IPS-NIHi11 (cell line): Measurements from ENCODE around the gene FCER1G.

ENCODE experiments used
- DNase-seq: peaks from one replicate; pipeline ENCODE4 v3.0.0; 2012; ENCODE audit warnings: mixed read lengths, low spot score

Gene FCER1G

DNA sequence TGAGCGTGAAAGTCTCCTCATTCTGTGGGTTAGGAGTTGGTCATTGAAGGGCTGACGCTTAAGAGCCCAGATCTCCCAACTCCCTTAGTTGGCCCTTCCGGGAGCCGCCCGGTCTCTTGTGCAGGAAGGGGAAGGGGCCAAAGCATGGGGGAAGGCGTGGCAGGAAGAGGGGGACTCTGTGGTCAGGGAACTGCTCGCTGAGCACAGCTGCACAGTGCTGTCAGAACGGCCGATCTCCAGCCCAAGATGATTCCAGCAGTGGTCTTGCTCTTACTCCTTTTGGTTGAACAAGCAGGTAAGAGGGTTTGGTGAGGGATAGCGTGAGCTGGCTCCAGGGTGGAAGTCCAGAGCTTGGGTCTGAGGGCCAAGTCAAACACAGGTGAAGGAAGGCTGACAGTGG, at the start of gene FCER1G:
TSS of gene FCER1G (plus strand) at position 220 of the 400 bp plus-strand sequence. CDS start at position 247, 27 bp downstream.
- no peak for DNase-seq

DNA sequence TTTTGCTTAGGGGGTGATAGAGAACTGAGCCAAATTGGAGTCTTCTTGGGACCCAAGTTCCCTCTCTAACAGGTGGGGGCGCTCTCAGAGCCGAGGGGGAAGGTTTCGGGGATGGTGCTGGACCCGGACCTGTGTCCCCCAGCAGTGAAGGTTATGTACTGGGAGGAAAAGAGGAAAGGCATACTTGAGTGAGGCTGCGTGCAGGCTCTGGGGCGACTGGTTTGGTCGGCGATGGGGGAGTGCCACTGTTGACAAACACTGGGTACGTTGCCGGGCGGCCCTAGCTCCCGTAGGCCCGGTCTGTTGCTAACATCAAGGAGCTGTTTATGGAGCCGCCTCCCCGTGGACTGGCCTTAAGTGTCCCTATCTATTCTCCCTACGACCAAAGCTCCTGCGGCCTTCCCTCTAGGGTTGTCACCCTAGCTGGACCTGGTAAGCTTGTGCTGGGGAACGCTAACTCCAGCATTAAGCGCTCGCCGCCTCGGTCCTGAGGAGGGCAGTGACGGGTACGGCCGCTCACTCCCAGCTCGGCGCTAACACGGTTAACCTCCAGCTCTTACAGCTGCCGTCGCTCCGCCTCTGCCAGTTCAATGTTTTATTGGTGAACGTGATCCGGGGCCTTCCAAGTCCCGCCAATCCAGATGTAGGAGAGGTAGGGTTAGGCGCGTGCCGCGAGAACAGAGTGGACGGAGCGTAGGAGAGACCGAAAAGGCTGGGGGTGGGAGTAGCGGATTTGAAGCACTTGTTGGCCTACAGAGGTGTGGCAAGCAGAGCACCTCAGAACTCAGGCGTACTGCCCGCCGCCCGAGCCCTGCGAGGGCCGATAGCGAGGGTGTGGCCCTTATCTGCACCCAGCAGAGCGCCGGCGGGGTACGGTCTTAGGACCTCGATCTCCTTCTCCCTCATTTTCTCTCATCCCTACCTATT, 49.1 kb upstream of the FCER1G start, which contains the start of gene PPOX:
TSS of gene PPOX (plus strand) at position 685 of the 927 bp plus-strand sequence. CDS start 422 bp downstream, outside the sequence.
- DNase-seq = peak; percentile 92

DNA sequence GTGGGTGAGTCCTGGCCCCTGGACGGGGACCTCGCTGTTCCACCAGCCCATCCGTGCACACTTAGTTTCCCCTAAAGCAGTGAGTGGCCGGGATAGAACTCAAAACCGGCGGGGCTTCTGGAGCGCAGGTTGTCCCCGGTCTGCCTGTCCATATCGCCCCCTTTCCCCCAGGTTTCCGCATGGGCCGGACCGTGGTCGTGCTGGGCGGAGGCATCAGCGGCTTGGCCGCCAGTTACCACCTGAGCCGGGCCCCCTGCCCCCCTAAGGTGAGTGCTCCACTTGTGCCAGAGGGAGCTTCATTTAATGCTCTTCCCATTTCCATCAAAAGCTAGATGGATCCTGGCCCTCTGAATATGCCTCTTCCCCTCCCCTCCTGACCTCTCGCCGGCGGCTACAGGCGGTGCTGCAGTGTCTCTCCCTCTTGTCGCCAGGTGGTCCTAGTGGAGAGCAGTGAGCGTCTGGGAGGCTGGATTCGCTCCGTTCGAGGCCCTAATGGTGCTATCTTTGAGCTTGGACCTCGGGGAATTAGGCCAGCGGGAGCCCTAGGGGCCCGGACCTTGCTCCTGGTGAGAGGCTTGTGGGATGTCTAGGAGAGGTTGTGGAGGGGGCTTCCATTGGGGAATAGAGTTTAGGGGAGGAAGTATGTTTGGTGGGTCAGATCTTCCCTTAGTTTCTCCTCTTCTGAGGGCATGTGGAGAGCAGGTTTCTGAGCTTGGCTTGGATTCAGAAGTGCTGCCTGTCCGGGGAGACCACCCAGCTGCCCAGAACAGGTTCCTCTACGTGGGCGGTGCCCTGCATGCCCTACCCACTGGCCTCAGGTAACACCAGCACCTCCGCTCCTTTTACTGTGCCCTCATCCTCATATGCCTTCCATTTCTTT, 48.2 kb upstream of the FCER1G start:
- peak; percentile 38 for DNase-seq

DNA sequence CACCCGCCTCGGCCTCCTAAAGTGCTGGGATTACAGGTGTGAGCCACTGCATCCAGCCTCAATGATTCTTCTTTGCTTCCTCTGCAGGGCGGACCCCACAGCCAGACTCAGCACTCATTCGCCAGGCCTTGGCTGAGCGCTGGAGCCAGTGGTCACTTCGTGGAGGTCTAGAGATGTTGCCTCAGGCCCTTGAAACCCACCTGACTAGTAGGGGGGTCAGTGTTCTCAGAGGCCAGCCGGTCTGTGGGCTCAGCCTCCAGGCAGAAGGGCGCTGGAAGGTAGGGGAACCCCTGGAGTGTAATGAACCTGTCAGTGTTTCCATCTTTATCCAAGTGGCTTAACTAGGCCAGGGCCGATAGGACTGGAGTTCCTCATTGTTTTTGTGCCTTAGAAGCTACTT, 46.2 kb upstream of the FCER1G start:
- no peak for DNase-seq

DNA sequence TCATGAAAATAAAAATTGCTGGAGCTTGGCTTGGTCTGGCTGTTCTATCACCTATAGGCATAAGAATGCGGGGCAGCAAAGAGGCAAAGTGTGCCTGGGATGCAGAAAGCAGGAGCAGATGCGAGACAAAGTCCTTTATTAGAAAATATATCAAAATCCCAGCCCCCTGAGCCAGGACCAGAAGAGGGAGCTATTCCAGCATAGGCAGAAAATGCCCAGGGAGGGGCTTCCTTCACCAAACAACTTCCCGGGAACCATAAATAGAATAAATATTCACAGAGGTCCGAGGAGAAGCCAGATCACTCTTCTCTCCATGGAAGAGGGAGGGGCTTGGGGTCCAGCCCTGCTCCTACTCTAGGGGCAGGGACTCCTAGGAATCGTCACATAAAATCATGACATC, 43.9 kb upstream of the FCER1G start:
- DNase-seq = no peak

DNA sequence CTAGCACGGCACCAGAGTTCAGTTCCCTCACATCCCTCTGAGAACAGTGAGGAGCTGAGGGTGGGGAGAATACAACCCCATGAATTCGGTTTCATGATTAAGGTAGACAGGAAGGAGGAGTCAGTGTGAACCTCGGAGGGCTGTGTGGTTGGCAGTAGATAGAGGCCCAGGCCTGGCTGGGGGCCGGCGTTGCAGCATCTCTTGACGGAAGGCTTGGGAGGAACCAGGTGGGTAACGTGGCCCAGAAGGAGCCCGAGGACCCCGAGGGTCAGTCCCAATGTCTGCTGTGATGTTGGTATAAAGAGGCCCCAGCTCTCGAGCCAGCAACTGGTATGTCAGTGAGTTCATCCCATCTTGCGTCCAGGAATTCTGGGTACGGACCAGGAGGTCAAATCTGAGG, 43.4 kb upstream of the FCER1G start:
- no peak for DNase-seq

DNA sequence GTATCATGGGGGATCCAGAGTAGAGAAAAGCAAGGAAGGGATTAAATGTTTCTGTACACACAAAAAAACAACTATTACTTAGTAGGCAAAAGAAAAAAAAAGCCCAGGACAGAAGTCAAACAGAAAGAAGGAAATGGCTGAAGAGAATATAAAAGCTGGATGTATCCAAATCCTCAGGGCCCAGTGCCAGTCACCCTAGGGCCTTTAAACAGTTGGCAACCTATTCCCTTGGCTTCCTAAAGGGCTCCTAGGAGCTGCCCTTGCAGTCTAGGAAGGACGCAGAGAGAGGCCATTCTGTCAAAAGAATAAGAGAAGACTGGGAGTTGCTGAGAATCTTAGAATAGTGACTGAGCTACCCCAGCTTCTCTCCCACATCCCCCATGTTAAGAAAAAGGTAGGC, 42.7 kb upstream of the FCER1G start:
- no peak for DNase-seq

DNA sequence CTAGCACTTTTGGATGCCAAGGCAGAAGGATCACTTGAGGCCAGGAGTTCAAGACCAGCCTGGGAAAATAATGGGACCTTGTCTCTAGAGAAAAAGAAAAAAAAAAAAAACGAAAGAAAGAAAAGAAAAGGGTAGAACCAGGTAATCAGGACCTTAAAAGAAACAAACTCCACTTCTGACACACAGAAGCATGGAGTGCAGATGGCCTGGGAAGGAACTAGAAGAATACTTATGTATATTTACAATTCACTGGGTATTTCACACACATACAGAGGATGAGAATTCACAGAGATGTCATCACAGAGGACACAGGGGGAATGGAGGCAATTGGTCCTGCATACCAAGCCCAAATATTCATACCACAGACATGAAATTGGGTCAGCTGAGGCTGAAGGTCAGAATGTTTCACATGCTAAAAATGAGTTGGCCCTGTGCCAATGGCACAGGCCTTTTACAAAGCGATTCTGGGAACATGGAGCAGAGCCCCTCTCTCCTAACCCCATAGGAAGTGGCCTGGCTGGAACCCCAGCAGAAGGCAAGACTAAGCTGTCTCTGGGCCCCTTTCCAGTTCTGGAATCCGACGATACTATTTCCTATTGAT, 42.2 kb upstream of the FCER1G start:
- no peak for DNase-seq

DNA sequence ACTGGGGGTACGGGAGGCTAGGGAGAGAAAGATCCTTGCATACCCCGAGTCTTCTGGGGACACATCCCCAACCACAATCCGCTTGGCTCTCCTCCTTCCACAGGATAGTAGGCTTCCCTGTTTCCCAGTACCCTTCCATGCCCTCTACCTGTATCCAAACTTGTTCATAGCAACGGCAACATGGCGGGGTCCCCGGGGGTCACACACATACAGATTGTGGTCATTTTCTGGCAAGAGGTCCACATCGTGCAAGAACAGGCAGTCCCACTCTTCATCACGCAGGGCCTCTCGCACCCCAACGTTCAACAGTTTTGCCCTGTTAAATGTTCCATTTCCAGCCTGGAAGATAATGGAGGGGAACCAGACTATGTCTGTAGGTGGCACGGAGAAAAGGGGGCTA, 41.4 kb upstream of the FCER1G start:
- no peak for DNase-seq

DNA sequence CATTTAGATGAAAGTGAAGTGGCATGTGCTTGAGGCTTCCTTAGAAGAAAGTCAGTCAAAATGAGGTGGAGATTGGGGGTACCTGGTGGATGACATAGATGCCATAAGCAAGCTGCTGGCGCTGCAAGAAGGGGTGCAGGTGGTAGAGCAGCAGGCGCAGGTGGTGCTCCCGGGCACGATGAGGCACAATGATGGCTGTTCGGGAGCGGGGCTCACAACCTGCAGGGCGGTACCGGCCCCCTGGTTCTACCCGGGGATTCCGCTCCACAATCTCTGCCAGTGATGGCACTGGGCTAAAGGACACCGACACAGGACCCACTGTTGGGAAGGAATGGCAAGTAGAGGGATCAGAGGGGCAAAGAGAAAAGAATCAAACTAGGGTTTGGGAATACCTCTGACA, 40.2 kb upstream of the FCER1G start:
- DNase-seq = no peak

DNA sequence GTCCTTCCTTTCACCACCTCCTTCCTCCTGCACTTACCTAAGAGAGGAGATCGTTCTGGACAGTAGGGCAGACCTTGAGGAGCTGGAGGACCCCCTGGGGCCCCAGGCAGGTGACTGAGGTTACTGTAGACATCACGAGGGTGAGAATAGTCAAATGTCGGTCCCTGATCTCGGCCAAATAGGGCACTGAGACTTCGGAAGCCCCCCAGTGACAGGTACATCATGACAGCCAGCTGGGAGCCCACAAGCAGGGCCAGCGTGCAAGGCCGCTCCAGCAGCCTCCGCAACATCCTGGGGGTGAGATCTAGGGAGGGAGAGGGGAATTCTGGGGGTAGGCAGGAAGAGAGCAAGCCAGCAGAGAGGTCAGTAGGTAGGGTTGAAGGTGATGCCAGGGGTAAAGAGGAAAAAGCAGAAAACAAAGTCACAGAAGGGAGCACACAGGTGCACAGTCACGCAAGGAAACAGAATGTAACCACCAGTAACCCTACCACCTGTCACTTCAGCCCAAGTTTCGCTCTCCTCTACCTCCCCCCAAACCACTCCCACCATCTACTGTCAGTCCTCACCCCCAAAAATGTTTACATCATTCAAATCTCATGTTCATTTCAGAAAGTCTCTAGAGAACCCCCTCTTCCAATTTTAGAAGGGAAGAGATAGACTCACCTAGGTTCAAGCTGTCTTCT, 39.2 kb upstream of the FCER1G start:
- DNase-seq = no peak

DNA sequence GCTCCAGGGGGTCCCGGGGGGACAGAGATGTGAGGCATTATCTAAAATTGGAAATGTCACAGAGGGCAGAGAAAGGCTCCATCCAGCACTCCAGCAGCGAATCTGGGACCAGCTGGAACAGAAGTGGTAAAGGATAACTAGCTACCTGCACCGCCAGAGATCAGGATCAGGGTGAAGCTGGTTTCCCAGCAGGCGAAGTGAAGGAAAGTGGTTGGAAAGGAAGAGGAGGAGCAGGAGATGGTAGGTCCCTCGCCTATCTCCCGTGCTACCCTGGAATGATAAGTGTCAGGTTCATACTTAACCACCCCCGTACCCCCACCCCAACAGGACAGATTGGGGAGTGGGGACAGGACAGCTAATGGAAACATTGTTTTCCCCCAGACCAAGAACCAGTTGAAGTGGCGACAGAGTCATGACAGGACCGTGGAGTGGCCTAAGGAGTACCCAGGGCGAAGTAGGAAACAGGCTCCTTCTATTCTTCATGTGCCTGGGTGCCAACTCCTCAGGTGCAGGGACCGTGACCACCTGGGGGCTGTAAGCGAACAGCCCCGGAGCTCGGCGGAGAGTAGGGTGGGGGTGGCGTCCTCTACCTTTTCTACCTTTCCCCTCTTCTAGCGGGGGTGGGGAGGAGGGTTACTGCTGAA, 38.5 kb upstream of the FCER1G start:
- DNase-seq = peak; percentile 14

DNA sequence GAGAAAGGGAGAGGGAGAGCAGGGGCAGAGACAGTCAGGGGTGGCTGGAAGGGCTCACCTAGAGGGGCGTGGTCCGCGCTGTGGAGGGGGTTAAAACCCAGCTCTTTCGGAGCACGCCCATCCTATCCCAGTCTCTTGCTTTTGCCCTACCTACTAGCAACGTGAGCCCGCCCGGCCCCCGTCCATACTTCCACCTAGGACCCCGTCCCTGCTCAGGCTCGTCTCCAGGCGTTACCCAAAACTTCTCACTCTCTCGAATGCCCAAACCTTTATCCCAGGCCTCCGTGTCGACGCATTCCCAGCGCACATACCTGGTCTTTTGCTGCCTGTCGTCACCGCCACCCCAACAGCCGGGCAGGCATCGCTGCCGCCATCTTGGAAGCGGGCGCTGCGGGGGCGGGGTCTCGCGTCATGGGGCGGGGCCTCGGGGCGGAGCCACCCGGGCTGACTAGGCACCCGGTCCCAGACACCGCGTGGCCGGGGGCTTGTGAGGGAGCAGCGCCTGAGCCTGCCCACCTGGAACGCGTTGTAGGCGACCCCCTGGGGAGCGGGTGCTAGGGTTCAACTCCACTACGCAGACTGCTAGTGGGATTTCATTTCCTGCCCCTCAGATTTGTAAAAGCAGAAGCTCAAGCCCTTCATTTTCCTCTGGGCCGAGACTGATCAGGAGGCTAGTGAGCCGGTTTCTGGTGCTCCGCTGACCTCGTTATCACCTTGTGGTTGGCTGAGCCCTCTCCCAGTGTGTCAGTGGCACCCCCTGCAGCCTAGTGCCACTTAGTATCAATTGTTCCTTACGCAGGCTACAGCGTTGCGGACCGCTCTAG, 37.8 kb upstream of the FCER1G start, which contains the start of gene B4GALT3:
TSS of gene B4GALT3 (minus strand) at position 396 of the 824 bp plus-strand sequence. CDS start 1,447 bp downstream, outside the sequence.
- DNase-seq = peak; percentile 99

DNA sequence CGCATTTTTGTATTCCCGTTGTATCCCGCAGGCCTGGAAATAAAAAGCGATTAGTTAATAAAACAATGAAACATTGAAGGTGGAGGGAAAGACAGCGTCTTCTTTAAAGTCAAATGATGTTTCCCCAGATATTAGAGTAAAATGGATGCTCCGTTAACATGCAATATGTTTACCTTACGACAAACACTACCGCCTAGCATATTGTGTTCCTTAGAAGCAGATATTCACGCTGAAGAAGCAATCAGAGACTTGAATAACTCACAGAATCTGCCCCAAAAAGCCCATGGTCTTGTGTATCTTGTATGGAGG, 37.2 kb upstream of the FCER1G start:
- no peak for DNase-seq

DNA sequence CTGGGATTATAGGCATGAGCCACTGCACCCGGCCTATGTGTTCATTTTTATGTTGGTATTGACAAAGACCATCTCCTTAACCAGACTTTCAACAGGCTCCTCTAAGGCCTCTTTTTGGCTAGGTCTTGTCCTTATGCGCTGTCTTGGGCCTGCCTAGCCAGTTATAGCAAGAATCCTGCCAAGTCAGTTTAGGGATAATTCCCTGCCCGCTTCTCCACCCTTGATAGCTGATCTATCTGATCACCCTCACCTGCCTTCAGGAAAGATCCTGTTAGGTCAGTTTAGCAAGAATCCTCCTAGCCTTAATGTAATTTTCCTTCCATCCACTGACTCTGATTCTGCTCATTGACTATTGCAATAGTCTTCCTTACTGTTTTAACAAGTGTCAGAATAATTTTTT, 35.4 kb upstream of the FCER1G start:
- DNase-seq = no peak

DNA sequence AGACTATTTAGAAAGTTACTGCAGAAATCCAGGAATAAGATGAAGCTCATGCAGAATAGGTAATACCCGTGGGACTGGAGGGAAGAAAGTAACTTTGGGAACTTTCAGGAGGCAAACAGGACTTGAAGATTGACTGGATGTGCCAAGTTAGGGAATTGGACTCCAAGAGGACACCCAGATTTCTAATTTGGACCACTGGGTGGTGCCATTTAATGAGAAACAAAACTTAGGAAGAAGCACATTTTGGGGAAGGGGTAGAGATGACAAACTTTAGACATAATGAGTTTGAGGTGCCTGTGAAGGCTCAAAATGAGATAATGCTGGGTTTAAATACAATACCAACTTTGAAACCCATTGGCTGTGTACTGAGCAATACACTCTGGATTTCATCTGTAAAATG, 34.5 kb upstream of the FCER1G start:
- DNase-seq = peak; percentile 26

DNA sequence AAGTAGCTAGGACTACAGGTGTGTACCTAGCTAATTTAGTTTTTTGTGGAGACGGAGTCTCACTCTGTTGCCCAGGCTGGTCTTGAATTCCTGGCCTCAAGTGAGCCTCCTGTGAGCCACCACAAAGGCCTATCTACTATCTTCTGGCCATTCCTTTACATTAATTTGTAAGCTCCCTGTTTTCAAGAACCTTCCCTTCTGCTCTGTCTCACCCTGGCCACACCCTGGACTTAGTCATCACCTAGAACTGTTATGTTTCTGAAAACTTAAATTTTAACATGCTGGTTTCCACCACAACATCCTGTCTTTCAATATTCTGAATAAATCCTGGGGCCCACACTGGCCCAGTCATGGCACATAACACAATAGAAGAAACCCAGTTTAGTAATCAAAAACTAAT, 32.9 kb upstream of the FCER1G start:
- no peak for DNase-seq

DNA sequence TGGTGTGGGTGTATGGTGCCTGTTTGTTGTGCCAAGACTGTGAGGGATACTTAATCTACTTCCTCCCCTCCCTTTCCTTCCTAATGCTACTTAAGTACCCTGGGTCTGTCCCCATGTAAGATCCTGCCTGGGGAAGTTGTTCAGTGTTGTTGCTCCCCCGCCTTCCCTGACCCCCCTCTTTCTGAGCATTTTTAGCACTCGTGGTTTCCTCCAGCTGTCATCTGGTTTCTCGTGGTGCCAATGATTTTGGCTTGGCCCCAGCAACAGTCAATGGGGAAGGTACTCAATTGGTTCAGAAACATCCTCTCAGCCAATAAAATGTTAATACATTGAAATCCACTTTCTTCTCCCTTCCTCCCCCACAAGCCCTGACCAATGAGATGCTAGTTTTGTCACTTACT, 29.8 kb upstream of the FCER1G start:
- DNase-seq = peak; percentile 22

DNA sequence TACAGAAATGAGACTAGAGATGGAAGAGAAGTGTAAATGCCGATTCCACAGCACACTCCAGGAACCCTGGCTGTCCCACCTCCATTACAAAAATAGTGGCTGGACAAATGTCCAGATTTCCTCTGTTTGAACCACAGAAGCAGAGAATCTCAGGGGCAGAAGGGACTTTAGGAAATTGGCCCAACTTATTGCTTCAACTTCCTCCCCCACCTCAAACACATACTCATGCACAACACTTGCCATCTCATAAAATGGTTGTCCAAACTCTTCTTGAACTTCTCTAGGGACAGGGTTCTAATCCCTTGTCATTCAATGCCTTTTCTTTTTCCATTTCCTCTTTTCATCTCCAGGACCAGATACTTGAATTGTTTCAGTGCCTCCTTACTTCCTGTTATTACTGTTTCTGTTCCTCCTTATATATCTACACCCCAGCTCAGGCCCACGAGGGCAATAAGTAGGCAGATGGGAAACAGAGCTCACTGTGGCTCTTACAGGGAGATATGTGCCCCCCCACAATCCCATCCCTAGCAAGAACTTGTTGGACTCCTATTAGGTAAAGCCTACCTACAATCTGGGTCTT, 29.3 kb upstream of the FCER1G start:
- no peak for DNase-seq

DNA sequence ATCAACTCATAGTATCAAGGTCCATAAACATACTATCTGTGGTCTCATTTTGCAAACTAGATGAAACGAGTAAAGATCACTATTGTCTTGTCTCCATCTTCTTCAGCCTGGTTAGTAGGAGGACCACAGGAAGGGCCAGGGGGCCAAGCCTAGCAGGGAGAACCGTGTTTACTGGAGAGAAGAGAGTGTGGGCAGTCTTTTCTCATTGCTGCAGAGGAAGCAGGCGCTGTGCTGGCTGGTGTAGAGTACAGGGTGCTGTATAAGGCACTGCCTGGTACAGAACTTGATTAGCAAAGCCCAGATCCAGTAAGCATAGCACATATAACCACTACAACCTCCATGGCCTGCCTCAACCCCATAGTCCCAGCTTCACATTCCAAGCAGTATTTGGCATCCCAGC, 27.8 kb upstream of the FCER1G start:
- no peak for DNase-seq
